ENCODE measurements around the gene TFB1M.

Gene TFB1M

GRCh38 chr6:155254139-155254538 is 60.1 kb downstream of the TFB1M start:
- Histone ChIP-seq H4K20me1 (ENCODE audit: insufficient read depth, low read length) (no peaks in the 10 kb centered on the region), H3F3A (ENCODE audit: insufficient read depth, low read length) (no peaks in the 10 kb centered on the region), H3K4me1 (ENCODE audit: low read length) (no peaks in the 10 kb centered on the region), H3K4me2 (ENCODE audit: low read depth, low read length) (no peak overlapping the region), H2AFZ (ENCODE audit: low read length) (no peak overlapping the region), H3K9ac (ENCODE audit: low read length) (no peak overlapping the region), H3K27me3 (replicated peaks; ENCODE audit: insufficient read depth, low read length) (no peaks in the 10 kb centered on the region), H3K79me2 (ENCODE audit: low read length) (no peaks in the 10 kb centered on the region), H3K9me2 (replicated peaks; ENCODE audit: insufficient read depth, low read length) (no peaks in the 10 kb centered on the region), H3K36me3 (replicated peaks; ENCODE audit: insufficient read depth, low read length) (no peaks in the 10 kb centered on the region), H3K4me3 (ENCODE audit: low read length) (no peak overlapping the region), H3K9me3 (replicated peaks; ENCODE audit: insufficient read depth, low read length) (no peaks in the 10 kb centered on the region), H3K27ac (ENCODE audit: low read length) (no peak overlapping the region)
- DNase-seq: no peak
- no peak for TF ChIP-seq EZH2 (optimal IDR thresholded peaks at IDR 0.05; ENCODE audit: low read depth, low read length)

GRCh38 chr6:155253337-155253736 is 60.9 kb downstream of the TFB1M start:
- TF ChIP-seq CTCF (IDR thresholded peaks at IDR 0.05; ENCODE audit: low read length): no peak
- TF ChIP-seq EZH2phosphoT487 (IDR thresholded peaks at IDR 0.05; ENCODE audit: low read length): no peak
- TF ChIP-seq EZH2 (optimal IDR thresholded peaks at IDR 0.05; ENCODE audit: low read depth, low read length): no peak
- H3K4me3 ChIP-seq (ENCODE audit: low read length): no peak overlapping the region
- H3K9me3 ChIP-seq (replicated peaks; ENCODE audit: insufficient read depth, low read length): no peaks in the 10 kb centered on the region
- no peaks in the 10 kb centered on the region for H3K9me2 ChIP-seq (replicated peaks; ENCODE audit: insufficient read depth, low read length)
- no peaks in the 10 kb centered on the region for H3K36me3 ChIP-seq (replicated peaks; ENCODE audit: insufficient read depth, low read length)
- no peak overlapping the region for H2AFZ ChIP-seq (ENCODE audit: low read length)
- DNase-seq: no peak
- H4K20me1 ChIP-seq (ENCODE audit: insufficient read depth, low read length): no peaks in the 10 kb centered on the region
- no peaks in the 10 kb centered on the region for H3K4me1 ChIP-seq (ENCODE audit: low read length)
- no peaks in the 10 kb centered on the region for H3K27me3 ChIP-seq (replicated peaks; ENCODE audit: insufficient read depth, low read length)
- no peaks in the 10 kb centered on the region for H3F3A ChIP-seq (ENCODE audit: insufficient read depth, low read length)
- H3K79me2 ChIP-seq (ENCODE audit: low read length): no peaks in the 10 kb centered on the region
- no peak overlapping the region for H3K4me2 ChIP-seq (ENCODE audit: low read depth, low read length)
- no peak overlapping the region for H3K9ac ChIP-seq (ENCODE audit: low read length)
- no peak overlapping the region for H3K27ac ChIP-seq (ENCODE audit: low read length)

- no peak for DNase-seq
- no peaks in the 10 kb centered on the region for H3K27me3 ChIP-seq (replicated peaks; ENCODE audit: insufficient read depth, low read length)
- H3K9me2 ChIP-seq (replicated peaks; ENCODE audit: insufficient read depth, low read length): no peaks in the 10 kb centered on the region
- H3K4me2 ChIP-seq (ENCODE audit: low read depth, low read length): no peak overlapping the region
- H4K20me1 ChIP-seq (ENCODE audit: insufficient read depth, low read length): no peaks in the 10 kb centered on the region
- no peaks in the 10 kb centered on the region for H3K79me2 ChIP-seq (ENCODE audit: low read length)
- H3K36me3 ChIP-seq (replicated peaks; ENCODE audit: insufficient read depth, low read length): no peaks in the 10 kb centered on the region
- no peak for TF ChIP-seq CTCF (IDR thresholded peaks at IDR 0.05; ENCODE audit: low read length)
- no peak for TF ChIP-seq EZH2phosphoT487 (IDR thresholded peaks at IDR 0.05; ENCODE audit: low read length)
- no peak for TF ChIP-seq EZH2 (optimal IDR thresholded peaks at IDR 0.05; ENCODE audit: low read depth, low read length)
- no peaks in the 10 kb centered on the region for H3K9me3 ChIP-seq (replicated peaks; ENCODE audit: insufficient read depth, low read length)
- no peak overlapping the region for H3K27ac ChIP-seq (ENCODE audit: low read length)
- H2AFZ ChIP-seq (ENCODE audit: low read length): no peak overlapping the region
- no peak overlapping the region for H3K9ac ChIP-seq (ENCODE audit: low read length)
- H3F3A ChIP-seq (ENCODE audit: insufficient read depth, low read length): no peaks in the 10 kb centered on the region
- no peaks in the 10 kb centered on the region for H3K4me1 ChIP-seq (ENCODE audit: low read length)
- H3K4me3 ChIP-seq (ENCODE audit: low read length): no peak overlapping the region
These were observed 61.7 kb downstream of the TFB1M start for GRCh38 chr6:155252581-155252980.

GRCh38 chr6:155250701-155251381 is 63.4 kb downstream of the TFB1M start:
- H3K27ac ChIP-seq (ENCODE audit: low read length): no peak overlapping the region
- no peaks in the 10 kb centered on the region for H3K36me3 ChIP-seq (replicated peaks; ENCODE audit: insufficient read depth, low read length)
- no peaks in the 10 kb centered on the region for H4K20me1 ChIP-seq (ENCODE audit: insufficient read depth, low read length)
- no peak overlapping the region for H3K4me3 ChIP-seq (ENCODE audit: low read length)
- H3K4me1 ChIP-seq (ENCODE audit: low read length): no peaks in the 10 kb centered on the region
- DNase-seq: no peak
- H3K9ac ChIP-seq (ENCODE audit: low read length): no peak overlapping the region
- H3K9me2 ChIP-seq (replicated peaks; ENCODE audit: insufficient read depth, low read length): no peaks in the 10 kb centered on the region
- no peaks in the 10 kb centered on the region for H3F3A ChIP-seq (ENCODE audit: insufficient read depth, low read length)
- H2AFZ ChIP-seq (ENCODE audit: low read length): no peak overlapping the region
- no peaks in the 10 kb centered on the region for H3K27me3 ChIP-seq (replicated peaks; ENCODE audit: insufficient read depth, low read length)
- no peak overlapping the region for H3K4me2 ChIP-seq (ENCODE audit: low read depth, low read length)
- no peaks in the 10 kb centered on the region for H3K79me2 ChIP-seq (ENCODE audit: low read length)
- TF ChIP-seq CTCF (IDR thresholded peaks at IDR 0.05; ENCODE audit: low read length) (no peak), EZH2phosphoT487 (IDR thresholded peaks at IDR 0.05; ENCODE audit: low read length) (no peak), EZH2 (optimal IDR thresholded peaks at IDR 0.05; ENCODE audit: low read depth, low read length) (no peak)
- H3K9me3 ChIP-seq (replicated peaks; ENCODE audit: insufficient read depth, low read length): no peaks in the 10 kb centered on the region

All from MM.1S (cell line).